Measurements from ENCODE around the gene DSPP. TPM values are rescaled to one million over a fixed set of nuclear protein-coding genes. Genes with fewer than 3 reads are reported as not detected.

Gene DSPP
- polyA plus RNA-seq, 1 experiment = not detected

DNA sequence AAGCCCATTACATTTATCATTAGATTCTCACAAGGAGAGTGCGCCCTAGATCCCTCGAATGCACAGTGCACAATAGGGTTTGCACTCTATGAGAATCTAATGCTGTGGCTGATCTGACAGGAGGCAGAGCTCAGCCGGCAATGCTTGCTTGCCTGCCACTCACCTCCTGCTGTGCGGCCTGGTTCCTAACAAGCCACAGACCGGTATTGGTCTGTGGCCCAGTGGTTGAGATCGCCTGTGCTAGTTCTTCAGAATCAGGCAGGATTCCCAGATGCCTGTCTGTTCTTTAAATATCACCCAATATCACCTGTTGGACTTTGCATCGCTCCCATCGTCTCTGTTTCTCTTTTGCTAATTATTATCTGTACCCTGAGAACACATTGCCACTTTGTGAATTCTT lies 14.0 kb downstream of the DSPP start:
- ChIA-PET CTCF (no interaction called here), POLR2A (no interaction called here)
- DNase-seq (ENCODE audit: low read depth) = no peak
- Histone ChIP-seq H3K27me3 (ENCODE audit: control insufficient read depth, insufficient read depth, low read length) (no peaks in the 10 kb centered on the region; the same call in 1 of the 2 replicates), H3K36me3 (ENCODE audit: control insufficient read depth, insufficient read depth, low read length) (no peaks in the 10 kb centered on the region), H3K4me3 (ENCODE audit: low read depth, low read length) (no peak overlapping the region)
- TF ChIP-seq, protein P1, sequence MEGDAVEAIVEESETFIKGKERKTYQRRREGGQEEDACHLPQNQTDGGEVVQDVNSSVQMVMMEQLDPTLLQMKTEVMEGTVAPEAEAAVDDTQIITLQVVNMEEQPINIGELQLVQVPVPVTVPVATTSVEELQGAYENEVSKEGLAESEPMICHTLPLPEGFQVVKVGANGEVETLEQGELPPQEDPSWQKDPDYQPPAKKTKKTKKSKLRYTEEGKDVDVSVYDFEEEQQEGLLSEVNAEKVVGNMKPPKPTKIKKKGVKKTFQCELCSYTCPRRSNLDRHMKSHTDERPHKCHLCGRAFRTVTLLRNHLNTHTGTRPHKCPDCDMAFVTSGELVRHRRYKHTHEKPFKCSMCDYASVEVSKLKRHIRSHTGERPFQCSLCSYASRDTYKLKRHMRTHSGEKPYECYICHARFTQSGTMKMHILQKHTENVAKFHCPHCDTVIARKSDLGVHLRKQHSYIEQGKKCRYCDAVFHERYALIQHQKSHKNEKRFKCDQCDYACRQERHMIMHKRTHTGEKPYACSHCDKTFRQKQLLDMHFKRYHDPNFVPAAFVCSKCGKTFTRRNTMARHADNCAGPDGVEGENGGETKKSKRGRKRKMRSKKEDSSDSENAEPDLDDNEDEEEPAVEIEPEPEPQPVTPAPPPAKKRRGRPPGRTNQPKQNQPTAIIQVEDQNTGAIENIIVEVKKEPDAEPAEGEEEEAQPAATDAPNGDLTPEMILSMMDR (IDR thresholded peaks at IDR 0.05; ENCODE audit: insufficient read depth, low read depth, low read length) = no peak

DNA sequence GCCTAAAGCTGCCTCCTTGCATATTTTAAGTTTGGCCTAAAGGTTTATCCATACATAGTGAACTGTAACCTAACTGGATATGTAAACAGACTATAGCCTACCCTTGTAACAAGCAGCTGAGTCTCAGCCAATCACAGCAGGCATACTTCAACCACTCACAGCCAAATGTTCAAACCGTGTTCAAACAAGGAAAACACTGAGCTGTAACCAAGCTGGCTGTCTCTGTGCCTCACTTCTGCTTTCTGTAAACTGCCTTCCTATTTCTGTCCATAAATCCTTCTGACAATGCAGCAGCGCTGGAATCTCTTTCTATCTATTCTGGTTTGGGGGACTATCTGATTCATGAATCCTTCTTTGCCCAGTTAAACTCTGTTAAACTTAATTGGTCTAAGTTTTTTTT lies 16.4 kb downstream of the DSPP start:
- no peaks in the 10 kb centered on the region for H3K36me3 ChIP-seq (ENCODE audit: control insufficient read depth, insufficient read depth, low read length)
- TF ChIP-seq, protein P1 (IDR thresholded peaks at IDR 0.05; ENCODE audit: insufficient read depth, low read depth, low read length) = no peak
- POLR2A ChIA-PET = no interaction called here
- no peak for DNase-seq (ENCODE audit: low read depth)
- H3K27me3 ChIP-seq (ENCODE audit: control insufficient read depth, insufficient read depth, low read length) = no peaks in the 10 kb centered on the region; the same call in 1 of the 2 replicates
- no peak overlapping the region for H3K4me3 ChIP-seq (ENCODE audit: low read depth, low read length)
- CTCF ChIA-PET = interaction anchor here (0.6 to 1.8 kb wide), 3 partner anchors 8 to 225 kb away, joined by 3 read pairs; no protein-coding TSS in a partner anchor

DNA sequence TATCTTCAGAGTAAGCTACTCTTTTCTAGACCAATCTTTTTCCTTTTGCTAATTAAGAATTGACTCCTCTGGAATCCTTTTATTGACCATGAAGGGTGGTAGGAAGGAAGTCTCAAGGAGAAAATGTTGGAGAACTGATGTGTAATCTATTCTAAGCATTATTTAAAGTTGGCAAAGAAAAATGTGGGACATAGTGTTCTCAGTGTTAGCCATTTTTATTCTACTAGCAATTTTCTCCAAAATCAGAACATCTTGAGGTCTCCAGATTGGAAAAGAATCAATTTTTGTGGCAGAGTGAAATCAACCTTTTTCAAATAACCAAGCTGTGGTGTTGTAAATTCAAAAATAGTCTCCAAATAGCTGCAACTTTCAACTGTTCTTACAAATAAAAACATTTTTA lies 23.3 kb downstream of the DSPP start:
- Histone ChIP-seq H3K36me3 (ENCODE audit: control insufficient read depth, insufficient read depth, low read length) (no peaks in the 10 kb centered on the region), H3K4me3 (ENCODE audit: low read depth, low read length) (no peak overlapping the region), H3K27me3 (ENCODE audit: control insufficient read depth, insufficient read depth, low read length) (no peaks in the 10 kb centered on the region)
- no peak for DNase-seq (ENCODE audit: low read depth)
- ChIA-PET POLR2A (no interaction called here), CTCF (no interaction called here)
- TF ChIP-seq, protein P1 (IDR thresholded peaks at IDR 0.05; ENCODE audit: insufficient read depth, low read depth, low read length) = no peak

DNA sequence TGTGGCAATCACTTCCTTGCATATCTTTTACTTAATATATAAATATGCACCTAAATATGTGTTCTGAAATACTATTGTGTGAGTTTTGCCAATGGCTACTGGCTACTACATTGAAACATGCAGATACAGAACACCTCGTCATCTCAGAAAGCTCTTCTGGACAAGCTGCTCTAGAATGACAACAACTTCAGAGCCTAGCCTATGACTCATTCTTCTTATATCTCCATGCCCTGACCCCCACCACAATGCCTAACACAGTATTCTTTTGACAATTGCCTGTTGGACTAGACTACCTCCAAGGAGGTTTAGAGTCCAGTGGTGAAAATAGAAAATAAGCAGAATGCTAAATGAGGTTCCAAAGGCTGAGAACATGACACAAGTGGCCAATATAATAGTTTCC lies 24.1 kb downstream of the DSPP start:
- no peak overlapping the region for H3K4me3 ChIP-seq (ENCODE audit: low read depth, low read length)
- CTCF ChIA-PET = no interaction called here
- no peaks in the 10 kb centered on the region for H3K36me3 ChIP-seq (ENCODE audit: control insufficient read depth, insufficient read depth, low read length)
- no peak for DNase-seq (ENCODE audit: low read depth)
- TF ChIP-seq, protein P1 (IDR thresholded peaks at IDR 0.05; ENCODE audit: insufficient read depth, low read depth, low read length) = no peak
- no peaks in the 10 kb centered on the region for H3K27me3 ChIP-seq (ENCODE audit: control insufficient read depth, insufficient read depth, low read length)
- POLR2A ChIA-PET = no interaction called here

DNA sequence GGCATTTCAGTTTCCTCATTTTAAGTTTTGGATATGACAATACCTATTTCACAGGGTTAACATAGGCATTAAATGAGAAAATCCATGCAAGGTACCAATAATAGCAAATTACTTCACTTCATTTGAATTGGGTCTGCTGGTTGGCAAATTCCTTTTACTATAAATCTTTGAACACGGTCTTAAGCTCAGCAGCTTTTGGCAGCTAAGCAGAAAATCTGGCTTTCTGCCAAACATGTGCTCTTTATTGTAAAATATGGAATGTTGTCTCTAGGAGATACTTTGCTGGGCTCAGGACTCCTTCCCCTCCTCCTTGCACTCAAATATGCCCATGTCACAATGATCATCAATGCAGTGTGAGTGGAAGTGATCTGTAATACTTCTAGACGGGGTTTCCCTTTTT lies 24.9 kb downstream of the DSPP start:
- Histone ChIP-seq H3K36me3 (ENCODE audit: control insufficient read depth, insufficient read depth, low read length) (no peaks in the 10 kb centered on the region), H3K27me3 (ENCODE audit: control insufficient read depth, insufficient read depth, low read length) (no peaks in the 10 kb centered on the region), H3K4me3 (ENCODE audit: low read depth, low read length) (no peak overlapping the region)
- no peak for DNase-seq (ENCODE audit: low read depth)
- ChIA-PET CTCF (no interaction called here), POLR2A (no interaction called here)
- TF ChIP-seq, protein P1 (IDR thresholded peaks at IDR 0.05; ENCODE audit: insufficient read depth, low read depth, low read length) = no peak

Data from BJ (cell line).